Measurements from ENCODE around the gene TPST1.

Gene TPST1

DNA sequence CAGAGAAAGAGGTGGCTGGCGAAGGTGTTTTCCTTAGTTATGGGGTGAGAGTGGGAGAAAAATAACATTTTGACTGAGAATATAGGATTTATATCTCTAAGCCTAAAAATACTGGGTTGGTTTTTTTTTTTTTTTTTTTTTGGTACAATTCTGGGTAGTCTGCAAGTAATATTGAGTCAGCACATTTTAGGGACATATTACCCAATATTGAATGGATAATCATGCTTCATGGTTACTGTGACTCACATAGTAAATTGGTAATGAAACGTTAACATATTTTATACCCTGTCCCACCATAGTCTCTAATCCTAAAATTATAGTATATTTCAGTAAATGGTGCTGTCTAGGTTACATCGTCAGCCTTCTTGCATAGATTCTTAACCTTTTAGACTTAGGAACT is 91.4 kb downstream of the TPST1 start:
- DNase-seq = no peak

DNA sequence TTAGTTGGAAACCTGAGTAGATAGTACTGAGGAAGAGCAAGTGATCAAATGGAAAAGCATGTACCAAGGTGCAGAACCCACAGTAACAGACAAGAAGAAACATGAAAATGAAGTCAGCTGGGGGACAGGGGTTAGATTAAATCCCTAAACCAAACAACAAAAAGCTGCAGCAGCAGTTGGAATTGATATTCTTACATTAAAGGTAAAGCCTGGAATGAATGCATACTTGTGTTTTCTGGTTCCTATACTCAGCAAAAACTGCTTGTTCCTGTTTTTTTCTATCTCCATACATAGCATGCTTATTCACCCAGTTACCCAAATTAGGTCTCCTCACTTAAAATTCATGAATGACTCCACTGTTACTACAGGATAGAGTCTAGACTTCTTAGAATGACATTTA is 92.4 kb downstream of the TPST1 start:
- DNase-seq = no peak

DNA sequence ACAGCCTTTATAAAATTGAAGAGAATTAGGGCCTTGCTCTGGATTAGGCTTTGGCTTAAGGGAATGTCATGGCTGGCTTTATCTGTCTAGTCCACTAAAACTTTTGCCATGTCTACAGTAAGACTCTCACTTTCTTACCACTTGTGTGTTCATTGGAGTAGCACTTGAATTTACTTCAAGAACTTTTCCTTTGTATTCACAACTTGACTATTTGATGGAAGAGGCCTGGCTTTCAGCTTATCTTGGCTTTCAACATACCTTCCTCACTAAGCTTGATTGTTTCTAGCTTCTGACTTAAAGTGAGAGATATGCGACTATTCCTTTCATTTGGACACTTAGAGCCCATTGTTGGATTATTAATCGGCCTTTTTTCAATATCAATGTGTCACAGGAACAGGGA is 96.1 kb downstream of the TPST1 start:
- DNase-seq = no peak

GRCh38 chr7:66301737-66302136 is 96.6 kb downstream of the TPST1 start:
- DNase-seq = no peak

- DNase-seq = no peak
These were observed 98.5 kb downstream of the TPST1 start for GRCh38 chr7:66303454-66304155.

- DNase-seq = no peak
These were observed 99.4 kb downstream of the TPST1 start for GRCh38 chr7:66304536-66304935.

GRCh38 chr7:66306243-66306642 is 101.1 kb downstream of the TPST1 start:
- DNase-seq = no peak

GRCh38 chr7:66307591-66308215 is 102.6 kb downstream of the TPST1 start:
- DNase-seq = no peak

DNA sequence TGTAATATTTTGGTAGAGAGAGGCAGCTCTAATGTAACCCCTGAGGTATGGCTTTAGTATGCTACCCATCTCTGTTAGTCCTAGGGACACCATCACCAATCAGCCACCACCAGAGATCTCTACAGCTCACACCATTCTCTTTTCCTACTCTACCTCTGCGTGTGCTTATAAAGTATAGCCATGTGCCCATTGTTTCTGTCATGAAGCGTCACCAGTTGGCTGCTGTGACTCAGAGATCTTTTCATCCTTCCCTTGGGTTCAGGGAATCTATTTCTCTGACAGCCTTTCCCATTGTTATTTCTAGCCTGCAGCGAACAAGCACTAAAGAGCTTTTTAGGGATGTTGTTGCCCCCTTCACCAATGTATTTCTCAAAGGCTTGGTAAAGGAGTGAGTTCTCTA is 103.3 kb downstream of the TPST1 start:
- no peak for DNase-seq

GRCh38 chr7:66310620-66311019 is 105.5 kb downstream of the TPST1 start:
- no peak for DNase-seq

DNA sequence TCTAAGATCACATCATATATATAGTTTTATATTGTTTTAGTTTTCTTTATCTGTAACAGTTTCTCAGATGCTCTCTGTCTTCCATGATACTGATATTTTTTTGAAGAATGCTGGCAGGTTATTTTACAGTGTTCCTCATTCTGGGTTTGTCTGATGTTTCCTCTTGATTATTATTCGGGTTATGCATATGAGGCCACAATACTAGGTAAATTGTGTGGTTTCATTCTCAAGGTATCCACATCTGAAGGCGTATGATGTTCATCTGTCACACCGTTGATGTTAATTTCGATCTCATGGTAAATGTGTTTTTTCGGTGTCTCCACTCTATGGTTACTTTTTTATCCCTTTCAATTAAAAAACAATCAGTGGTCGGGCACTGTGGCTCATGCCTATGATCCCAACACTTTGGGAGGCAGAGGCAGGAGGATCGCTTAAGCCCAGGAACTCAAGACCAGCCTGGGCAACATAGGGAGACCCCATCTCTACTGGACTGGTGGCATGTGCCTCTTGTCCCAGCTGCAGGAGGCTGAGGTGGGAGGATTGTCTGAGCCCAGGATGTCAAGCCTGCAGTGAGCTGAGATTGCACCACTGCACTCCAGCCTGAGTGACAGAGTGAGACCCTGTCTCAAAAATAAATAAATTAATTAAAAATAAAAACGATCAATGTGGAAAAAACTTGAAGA is 108.9 kb downstream of the TPST1 start:
- no peak for DNase-seq

GRCh38 chr7:66315192-66315591 is 110.1 kb downstream of the TPST1 start:
- DNase-seq = no peak

GRCh38 chr7:66319407-66319979 is 114.4 kb downstream of the TPST1 start:
- no peak for DNase-seq

DNA sequence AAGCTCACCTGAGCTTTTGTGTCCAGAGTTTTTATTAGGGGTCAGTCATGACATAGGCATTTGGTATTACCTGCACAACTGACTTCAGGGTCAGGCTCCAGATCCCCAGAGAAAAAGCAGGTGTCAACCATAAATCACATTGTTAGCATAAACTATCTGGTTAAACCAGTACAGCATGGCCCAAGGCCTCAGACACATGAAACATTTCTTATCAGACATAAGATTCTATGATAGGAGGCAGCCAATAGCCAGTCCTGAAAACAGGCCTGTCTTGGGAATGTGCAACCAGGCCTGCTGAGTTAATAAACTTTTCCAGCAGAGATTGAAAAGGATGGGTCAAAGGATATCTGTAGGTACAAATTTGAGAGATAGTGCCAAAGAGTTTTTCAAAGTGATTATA is 116.1 kb downstream of the TPST1 start:
- no peak for DNase-seq

DNA sequence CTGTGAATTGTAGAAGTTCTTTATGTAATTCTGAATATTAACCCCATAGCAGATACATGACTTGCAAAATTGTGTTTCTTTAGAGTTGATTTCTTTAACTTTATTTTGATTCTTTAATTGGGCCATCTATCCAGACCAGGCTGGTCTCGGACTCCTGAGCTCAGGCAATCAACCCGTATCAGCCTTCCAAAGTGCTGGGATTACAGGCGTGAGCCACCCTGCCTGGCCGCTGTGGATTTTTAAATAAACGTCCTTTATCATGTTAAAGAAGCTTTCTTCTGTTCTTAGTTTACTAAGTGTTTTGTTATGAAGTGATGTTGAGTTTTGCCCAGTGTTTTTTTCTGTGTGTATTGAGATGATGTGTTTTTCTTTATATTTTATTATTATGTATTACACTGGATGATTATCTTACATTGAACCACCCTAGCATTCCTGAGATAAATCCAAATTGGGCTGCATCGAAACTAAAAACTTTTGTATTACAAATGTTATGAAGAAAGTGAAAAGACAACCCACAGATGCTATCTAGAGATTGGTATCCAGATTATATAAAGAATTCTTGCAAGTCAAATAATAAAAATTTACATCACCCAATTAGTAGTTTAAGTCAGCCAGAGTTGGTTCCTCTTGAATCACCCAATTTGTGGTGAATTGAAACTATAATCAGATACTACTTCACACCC is 118.1 kb downstream of the TPST1 start:
- no peak for DNase-seq

GRCh38 chr7:66324985-66325384 is 119.9 kb downstream of the TPST1 start:
- DNase-seq = peak; percentile 5

- no peak for DNase-seq
These were observed 121.5 kb downstream of the TPST1 start for GRCh38 chr7:66326501-66327215.

DNA sequence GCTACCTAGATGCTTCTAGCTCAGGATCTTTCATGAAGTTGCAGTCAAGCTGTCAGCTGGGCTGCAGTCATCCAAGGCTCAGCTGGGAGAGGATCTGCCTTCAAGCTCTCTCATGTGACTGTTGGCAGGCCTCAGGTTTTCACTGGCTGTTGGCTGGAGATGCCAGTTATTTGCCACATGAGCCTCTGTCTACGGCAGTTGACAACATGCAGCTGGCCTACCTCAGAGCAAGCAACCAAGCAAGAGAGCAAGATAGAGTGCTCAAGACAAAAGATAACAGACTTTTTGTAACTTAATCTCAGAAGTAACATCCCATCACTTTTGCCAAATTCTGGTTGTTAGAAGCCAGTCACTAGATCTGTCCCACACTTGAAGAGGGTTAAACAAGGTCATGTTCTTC is 125.8 kb downstream of the TPST1 start:
- DNase-seq = no peak

- no peak for DNase-seq
These were observed 126.7 kb downstream of the TPST1 start for GRCh38 chr7:66331883-66332282.

DNA sequence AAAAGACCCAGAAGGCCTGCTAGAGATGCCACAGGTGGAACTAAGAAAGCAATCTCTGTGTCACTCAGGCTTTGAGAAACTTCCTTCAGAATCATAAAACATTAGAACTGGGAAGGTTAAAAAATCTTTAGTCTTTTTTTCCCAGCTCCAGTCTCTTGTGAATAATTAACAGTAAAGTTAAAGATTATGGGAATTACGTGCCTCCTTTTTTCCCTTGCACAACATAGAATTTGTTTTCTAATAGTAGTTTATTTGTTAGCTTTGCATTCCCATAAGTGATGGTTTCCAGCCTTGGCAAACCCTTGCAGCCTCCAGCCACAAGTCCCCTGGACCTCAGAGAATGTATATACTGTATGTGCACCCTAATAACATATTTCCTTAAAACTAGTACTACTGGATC is 128.3 kb downstream of the TPST1 start:
- no peak for DNase-seq

DNA sequence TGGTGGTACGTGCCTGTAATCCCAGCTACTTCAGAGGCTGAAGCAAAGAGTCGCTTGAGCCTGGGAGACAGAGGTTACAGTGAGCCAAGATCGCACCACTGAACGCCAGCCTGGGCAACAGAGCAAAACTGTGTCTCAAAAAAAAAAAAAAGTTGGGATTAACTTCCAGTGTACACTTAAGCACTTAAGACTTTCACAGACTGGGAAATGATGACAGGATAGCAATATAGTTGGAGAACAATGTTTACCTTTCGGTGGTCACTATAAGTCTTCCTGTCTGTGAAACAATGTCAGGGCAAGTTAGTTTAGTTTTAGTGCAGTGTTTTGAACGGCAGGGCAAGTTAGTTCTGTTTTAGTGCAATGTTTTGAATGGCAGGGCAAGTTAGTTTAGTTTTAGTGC is 130.2 kb downstream of the TPST1 start:
- no peak for DNase-seq

DNA sequence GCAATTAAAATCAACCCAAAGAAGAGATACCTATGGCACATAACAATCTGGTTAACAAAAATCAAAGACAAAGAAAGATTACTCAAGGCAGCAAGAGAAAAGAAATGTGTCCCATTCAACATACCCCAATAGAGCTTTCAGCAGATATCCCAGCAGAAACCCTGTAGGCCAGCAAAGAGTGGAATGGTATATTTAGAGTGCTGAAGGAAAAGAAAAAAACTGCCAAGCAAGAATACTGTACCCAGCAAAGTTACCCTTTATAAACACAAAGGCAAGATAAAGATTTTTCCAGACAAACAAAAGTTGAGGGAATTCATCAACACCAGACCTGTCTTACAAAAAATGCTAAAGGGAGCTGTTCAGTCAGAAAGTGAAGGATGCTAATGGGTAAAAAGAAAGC is 131.6 kb downstream of the TPST1 start:
- no peak for DNase-seq

DNA sequence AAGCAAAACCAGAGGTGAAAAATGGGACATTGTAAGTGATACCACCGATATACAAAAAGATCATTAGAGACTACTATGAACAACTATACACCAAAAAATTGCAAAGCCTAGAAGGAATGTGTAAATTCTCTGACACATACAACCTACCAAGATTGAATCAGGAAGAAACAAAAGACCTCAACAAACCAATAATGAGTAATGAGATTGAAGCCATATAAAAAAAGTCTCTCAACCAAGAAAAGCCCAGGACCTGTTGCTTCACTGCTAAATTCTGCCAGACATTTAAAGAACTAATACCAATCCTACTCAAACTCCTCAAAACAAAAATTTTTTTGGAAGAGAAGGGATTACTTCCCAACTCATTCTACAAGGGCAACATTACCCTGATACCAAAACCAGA is 134.0 kb downstream of the TPST1 start:
- DNase-seq = no peak

Measured in KG1 (cell line).